H1 (cell line): ENCODE results near the gene DXO. TPM values are rescaled to one million over a fixed set of nuclear protein-coding genes. Genes with fewer than 3 reads are reported as not detected.

Source experiments
- CTCF ChIA-PET: fragments of 300-600 bp; sonication (Branson Sonifier 250); formaldehyde crosslinking; loops from one replicate; lab custom pipeline; 2021; ENCODE audit not compliant: partially characterized antibody; lab: Charles Lee
- POLR2A ChIA-PET: fragments of 300-600 bp; sonication (Branson Sonifier 250); formaldehyde crosslinking; loops from one replicate; lab custom pipeline; 2021; ENCODE audit warnings: inconsistent platforms; ENCODE audit not compliant: partially characterized antibody; lab: Charles Lee
- DNase-seq, 2 experiments: peaks; one replicate each; pipeline versions ENCODE4 v3.0.0 to v3.0.0-alpha.2; 2010 to 2022; ENCODE audit warnings: low spot score in 2 of 2, low read depth in 1 of 2, mixed read lengths in 1 of 2
- FAIRE-seq: peaks from 2 replicates; lab custom pipeline; 2011; peaks lifted over from hg19 to GRCh38; lab: Jason Lieb, UNC
- H2AFZ ChIP-seq: 2 replicates; pipeline ENCODE4 v1.8.1; 2012; ENCODE audit warnings: low read length, inconsistent platforms
- H2AK5ac ChIP-seq: 2 replicates; pipeline ENCODE4 v1.6.1; 2013; ENCODE audit warnings: low read depth, low read length
- H2BK120ac ChIP-seq: replicated peaks from 2 replicates; pipeline ENCODE3; 2013; ENCODE audit warnings: low read depth, low read length, inconsistent platforms
- H2BK12ac ChIP-seq: 2 replicates; pipeline ENCODE4 v1.6.1; 2013; ENCODE audit warnings: low read depth, low read length
- H2BK15ac ChIP-seq: 2 replicates; pipeline ENCODE4 v1.6.1; 2013; ENCODE audit warnings: low read length
- H2BK20ac ChIP-seq: 2 replicates; pipeline ENCODE4 v1.6.1; 2013; ENCODE audit warnings: low read length
- H2BK5ac ChIP-seq: 2 replicates; pipeline ENCODE4 v1.6.1; 2013; ENCODE audit warnings: low read depth, low read length
- H3K14ac ChIP-seq: 2 replicates; pipeline ENCODE4 v1.6.1; 2013; ENCODE audit warnings: inconsistent platforms; ENCODE audit not compliant: insufficient read length
- H3K18ac ChIP-seq: 2 replicates; pipeline ENCODE4 v1.6.1; 2013; ENCODE audit warnings: low read length; ENCODE audit errors: extremely low read depth
- H3K23ac ChIP-seq: 2 replicates; pipeline ENCODE4 v1.6.1; 2013; ENCODE audit warnings: inconsistent platforms; ENCODE audit not compliant: insufficient read length
- H3K23me2 ChIP-seq: 2 replicates; pipeline ENCODE4 v1.6.1; 2013; ENCODE audit warnings: low read depth, low read length
- H3K27ac ChIP-seq: 2 replicates; pipeline ENCODE4 v1.6.1; 2011; ENCODE audit warnings: low read depth, low read length, inconsistent platforms
- H3K27me3 ChIP-seq, 4 experiments: replicated peaks in 1 of 4; 1 replicate in 1 of 4; 2 replicates in 3 of 4; pipeline versions ENCODE4 v1.6.1 to v1.8.1; 2011 to 2013; ENCODE audit warnings: low read length in 3 of 4, mild to moderate bottlenecking in 3 of 4, inconsistent platforms in 2 of 4, mixed read lengths in 2 of 4, moderate library complexity in 1 of 4; ENCODE audit not compliant: control insufficient read depth in 3 of 4, insufficient read depth in 3 of 4; ENCODE audit errors: extremely low read depth in 1 of 4
- H3K36me3 ChIP-seq, 4 experiments: 2 replicates each; pipeline versions ENCODE4 v1.6.1 to v1.8.1; 2011 to 2013; ENCODE audit warnings: mild to moderate bottlenecking in 4 of 4, low read length in 3 of 4, moderate library complexity in 2 of 4, control low read depth in 1 of 4, inconsistent platforms in 1 of 4; ENCODE audit not compliant: insufficient read depth in 4 of 4, control insufficient read depth in 2 of 4
- H3K4ac ChIP-seq: replicated peaks from 2 replicates; pipeline ENCODE3; 2013; ENCODE audit warnings: low read length, low read depth, mixed read lengths, inconsistent platforms; ENCODE audit not compliant: insufficient read length
- H3K4me1 ChIP-seq, 4 experiments: replicated peaks in 1 of 4; 1 replicate in 1 of 4; 2 replicates in 3 of 4; pipeline versions ENCODE4 v1.6.1 to v1.8.1; 2011 to 2013; ENCODE audit warnings: low read length in 3 of 4, inconsistent platforms in 2 of 4, mixed read lengths in 1 of 4; ENCODE audit not compliant: insufficient read depth in 4 of 4, control insufficient read depth in 3 of 4
- H3K4me2 ChIP-seq, 2 experiments: 2 replicates each; pipeline versions ENCODE4 v1.6.1 to v1.8.1; 2011 to 2013; ENCODE audit warnings: low read depth in 2 of 2, low read length in 2 of 2, control low read depth in 1 of 2, inconsistent platforms in 1 of 2, mild to moderate bottlenecking in 1 of 2; ENCODE audit not compliant: insufficient read depth in 1 of 2
- H3K4me3 ChIP-seq, 4 experiments: fragments of 200-600, 300-600 bp in 1 of 4; sonication (generic), shearing (Covaris generic), sonication (Bioruptor Twin) in 1 of 4; 2 replicates each; pipeline versions ENCODE4 v1.5.1 to v1.8.1; 2011 to 2016; ENCODE audit warnings: low read length in 4 of 4, low read depth in 3 of 4, control low read depth in 2 of 4, inconsistent platforms in 2 of 4, mild to moderate bottlenecking in 2 of 4, mixed read lengths in 1 of 4, moderate library complexity in 1 of 4; ENCODE audit not compliant: insufficient read depth in 2 of 4; ENCODE audit errors: extremely low read depth in 1 of 4
- H3K56ac ChIP-seq: replicated peaks from 2 replicates; pipeline ENCODE3; 2013; ENCODE audit warnings: low read depth, mild to moderate bottlenecking, mixed read lengths, low read length, inconsistent platforms; ENCODE audit not compliant: insufficient read length
- H3K79me1 ChIP-seq: 2 replicates; pipeline ENCODE4 v1.6.1; 2013; ENCODE audit warnings: low read depth, low read length, control low read depth
- H3K79me2 ChIP-seq, 2 experiments: 2 replicates each; pipeline versions ENCODE4 v1.6.1 to v1.8.1; 2012 to 2013; ENCODE audit warnings: low read length in 2 of 2, mild to moderate bottlenecking in 2 of 2, inconsistent platforms in 1 of 2; ENCODE audit not compliant: insufficient read depth in 2 of 2, control insufficient read depth in 1 of 2
- H3K9ac ChIP-seq, 4 experiments: replicated peaks in 1 of 4; 1 replicate in 1 of 4; 2 replicates in 3 of 4; pipeline versions ENCODE4 v1.6.1 to v1.8.1; 2011 to 2013; ENCODE audit warnings: low read depth in 3 of 4, low read length in 3 of 4, control low read depth in 2 of 4, mild to moderate bottlenecking in 2 of 4, moderate library complexity in 2 of 4, inconsistent platforms in 1 of 4; ENCODE audit errors: extremely low read depth in 1 of 4
- H3K9me3 ChIP-seq, 2 experiments: 2 replicates each; pipeline versions ENCODE4 v1.6.1 to v1.8.1; 2012 to 2013; ENCODE audit warnings: mild to moderate bottlenecking in 2 of 2, moderate library complexity in 2 of 2, control low read depth in 1 of 2, inconsistent platforms in 1 of 2, low read depth in 1 of 2, low read length in 1 of 2, mixed read lengths in 1 of 2; ENCODE audit not compliant: insufficient read depth in 2 of 2
- H4K20me1 ChIP-seq, 2 experiments: replicated peaks in 1 of 2; 2 replicates each; pipeline versions ENCODE3 to v1.8.1; 2011 to 2013; ENCODE audit warnings: inconsistent platforms in 2 of 2, low read length in 2 of 2, mild to moderate bottlenecking in 1 of 2; ENCODE audit not compliant: insufficient read depth in 2 of 2, control insufficient read depth in 1 of 2
- H4K5ac ChIP-seq: 2 replicates; pipeline ENCODE4 v1.6.1; 2013; ENCODE audit warnings: low read length, low read depth, mixed read lengths, inconsistent platforms; ENCODE audit not compliant: insufficient read length
- H4K8ac ChIP-seq: 2 replicates; pipeline ENCODE4 v1.8.0; 2013; ENCODE audit warnings: mild to moderate bottlenecking, moderate library complexity, low read length, inconsistent platforms; ENCODE audit not compliant: insufficient read depth; ENCODE audit errors: extremely low read depth
- H4K91ac ChIP-seq: replicated peaks from 2 replicates; pipeline ENCODE3; 2013; ENCODE audit warnings: low read length, mixed read lengths, inconsistent platforms; ENCODE audit not compliant: insufficient read length
- CBX5 ChIP-seq: fragments of 300-800, 300-1000 bp; sonication (generic); IDR thresholded peaks from 2 replicates; pipeline ENCODE4 v1.7.1; 2016; ENCODE audit warnings: antibody characterized with exemption, low read length, low read depth
- EP300 ChIP-seq, 2 experiments: IDR thresholded peaks; 1 replicate in 1 of 2; 2 replicates in 1 of 2; pipeline ENCODE4 v1.6.1; 2011 to 2012; ENCODE audit warnings: low read depth in 2 of 2, low read length in 2 of 2, mild to moderate bottlenecking in 2 of 2, borderline replicate concordance in 1 of 2, inconsistent platforms in 1 of 2, moderate library complexity in 1 of 2
- GABPA ChIP-seq: IDR thresholded peaks from 2 replicates; pipeline ENCODE4 v1.6.1; 2011; ENCODE audit warnings: mild to moderate bottlenecking, low read length, moderate library complexity, borderline replicate concordance; ENCODE audit not compliant: insufficient read depth
- HDAC2 ChIP-seq, 2 experiments: fragments of 300-600 bp in 1 of 2; sonication (generic) in 1 of 2; IDR thresholded peaks; 2 replicates each; pipeline ENCODE4 v1.6.1; 2011 to 2012; ENCODE audit warnings: low read depth in 2 of 2, low read length in 2 of 2, mild to moderate bottlenecking in 2 of 2, moderate library complexity in 2 of 2, borderline replicate concordance in 1 of 2, inconsistent platforms in 1 of 2
- RAD21 ChIP-seq, 2 experiments: IDR thresholded peaks in 1 of 2; conservative IDR thresholded peaks in 1 of 2; 2 replicates each; pipeline ENCODE4 v1.6.1; 2011; ENCODE audit warnings: low read depth in 2 of 2, low read length in 2 of 2, improper control_type of control experiment in 1 of 2, inconsistent platforms in 1 of 2, mild to moderate bottlenecking in 1 of 2, moderate library complexity in 1 of 2
- SP2 ChIP-seq: IDR thresholded peaks from 2 replicates; pipeline ENCODE4 v1.6.1; 2012; ENCODE audit warnings: mild to moderate bottlenecking, low read length, inconsistent platforms
- TEAD4 ChIP-seq: IDR thresholded peaks from 2 replicates; pipeline ENCODE4 v1.6.1; 2012; ENCODE audit warnings: low read depth, low read length, inconsistent platforms, mixed read lengths
- WGBS, 2 experiments: shearing (Covaris generic) in 1 of 2; methylation state at CpG; one replicate each; pipeline versions ENCODE4 v1.1.6 to v1.1.7; 2013 to 2015; ENCODE audit warnings: low lambda C conversion rate in 2 of 2, mixed read lengths in 2 of 2, inconsistent platforms in 1 of 2, low coverage in 1 of 2, missing lambda C conversion rate in 1 of 2; ENCODE audit not compliant: insufficient replicate concordance in 2 of 2, insufficient coverage in 1 of 2, insufficient read length in 1 of 2; ENCODE audit errors: extremely low coverage in 1 of 2, missing lambda C conversion rate in 1 of 2; 5-methylcytosine and 5-hydroxymethylcytosine counted together
- long read RNA-seq, 2 experiments: library from RNA in 1 of 2; library from capped mRNA in 1 of 2; stranded (forward); transcript quantifications; one replicate each; pipeline ENCODE4 v2.0.0, GENCODE V29; 2021; ENCODE audit warnings: inconsistent platforms in 1 of 2
- polyA minus RNA-seq, 3 experiments: library from RNA; depleted of rRNA, polyadenylated mRNA; stranded (reverse); fragments of >200 nt; gene quantifications; 1 replicate in 2 of 3; 2 replicates in 1 of 3; pipeline ENCODE4 v1.2.3, GENCODE V29; 2011
- polyA plus RNA-seq, 7 experiments: library from polyadenylated mRNA; depleted of rRNA in 3 of 7; stranded (reverse) in 5 of 7; unstranded in 2 of 7; fragments of >200 nt in 5 of 7; fragments of 200-250 nt in 2 of 7; gene quantifications; 1 replicate in 5 of 7; 2 replicates in 1 of 7; 4 replicates in 1 of 7; pipeline versions ENCODE4 v1.2.1 to v1.2.3, GENCODE V29; 2011 to 2013; ENCODE audit warnings: missing spikeins in 2 of 7, mixed read lengths in 2 of 7
- total RNA-seq: library from RNA; stranded (reverse); fragmentation: NEBNext Ultra II Directional; extraction: Animal tissue kit (Norgen Biotek cat#: 25700); gene quantifications from 2 replicates; pipeline ENCODE4 v1.2.1, GENCODE V29; 2021

The DXO gene
- 14.7 and 16.2 TPM in 2 replicates for total RNA-seq
- 23.9 and 30.5 TPM in 2 replicates for polyA plus RNA-seq (2011; rRNA removed)
- polyA plus RNA-seq (2011; cell fraction: cytosol; rRNA removed), result 19.7 TPM
- 65.0 TPM for polyA plus RNA-seq (2011; cell fraction: nucleus; rRNA removed)
- polyA plus RNA-seq (2012, experiment 1 of 2), result 13.4 to 21.7 TPM (median 20.0 TPM) in 4 replicates
- 17.5 TPM for polyA plus RNA-seq (2012, experiment 2 of 2)
- 15.5 TPM for polyA plus RNA-seq (2013, experiment 1 of 2)
- polyA plus RNA-seq (2013, experiment 2 of 2), result 11.5 TPM
- polyA minus RNA-seq (2011; rRNA and poly(A)+ RNA removed), result 9.3 and 15.0 TPM in 2 replicates
- 11.2 TPM for polyA minus RNA-seq (2011; cell fraction: cytosol; rRNA and poly(A)+ RNA removed)
- polyA minus RNA-seq (2011; cell fraction: nucleus; rRNA and poly(A)+ RNA removed), result 19.5 TPM
- long read RNA-seq, experiment 1, partial matches to known transcripts, result 1 of 7 reads
- long read RNA-seq, experiment 1, other reads (novel, unspliced or antisense), result 0 of 7 reads
- long read RNA-seq, experiment 2, transcript DXO-201 (7 exons, 1,628 nt), result major isoform, 8 of 13 reads
- long read RNA-seq, experiment 2, partial matches to known transcripts, result 3 of 13 reads
- long read RNA-seq, experiment 2, other reads (novel, unspliced or antisense), result 1 of 13 reads

GRCh38 chr6:31971993-31972708 lies at the start of gene DXO:
DXO (minus strand) TSS chr6:31972138; CDS start chr6:31971675, 463 bp downstream.
- H3K27ac ChIP-seq, result peak within 1 kb of the TSS; percentile 90
- peak within 1 kb of the TSS; percentile 11 for H3K4ac ChIP-seq
- WGBS, 2 experiments, result 2% methylated on average over 50 of the region's 62 CpGs; no CpG with 5 or more reads in 1 of the 2 experiments
- H3K23ac ChIP-seq, result no peak within 1 kb of the TSS
- H2BK5ac ChIP-seq, result peak within 1 kb of the TSS; percentile 88
- H3K79me1 ChIP-seq, result peaks cover 4% of the 10 kb centered on the region; the same call in 1 of the 2 replicates
- peaks cover 0 to 11% of the 10 kb centered on the region in 2 experiments; a peak in 1 of 4 replicates for H3K79me2 ChIP-seq
- peaks cover 0 to under 1% of the 10 kb centered on the region in 2 experiments for H4K20me1 ChIP-seq
- H3K18ac ChIP-seq, result peak within 1 kb of the TSS; percentile 24
- CTCF ChIA-PET, result interaction anchor here (0.6 to 10.2 kb wide), 5 partner anchors 11 to 1194 kb away, joined by 3 to 84 read pairs (median 5); no protein-coding TSS in a partner anchor
- peaks cover 8 to 28% (median 20%) of the 10 kb centered on the region in 4 experiments; a peak in 7 of 8 replicates for H3K36me3 ChIP-seq
- H4K91ac ChIP-seq, result no peak within 1 kb of the TSS
- H2BK120ac ChIP-seq, result no peak within 1 kb of the TSS
- peak within 1 kb of the TSS; percentile 57; the same call in 1 of the 2 replicates for H2AFZ ChIP-seq
- H3K4me1 ChIP-seq, result peaks cover 0 to 9% (median 5%) of the 10 kb centered on the region in 4 experiments; a peak in 5 of 7 replicates
- DNase-seq, result peak; percentile 80 to 98
- no peak within 1 kb of the TSS for H2BK20ac ChIP-seq
- peak within 1 kb of the TSS; percentile 91 to 100 for H3K4me2 ChIP-seq
- peaks cover 13% of the 10 kb centered on the region for H3K23me2 ChIP-seq
- peak; percentile 32 for FAIRE-seq
- peak within 1 kb of the TSS; percentile 98 for H4K5ac ChIP-seq
- peak within 1 kb of the TSS; percentile 82 for H2BK12ac ChIP-seq
- peak within 1 kb of the TSS; percentile 51 for H3K56ac ChIP-seq
- peak within 1 kb of the TSS; percentile 68; the same call in 1 of the 2 replicates for H2AK5ac ChIP-seq
- peak within 1 kb of the TSS; percentile 99 for H4K8ac ChIP-seq
- no peak within 1 kb of the TSS for H3K14ac ChIP-seq
- no peaks in the 10 kb centered on the region; a peak in 1 of 7 replicates for H3K27me3 ChIP-seq
- H3K9ac ChIP-seq, result peak within 1 kb of the TSS; percentile 54 to 84 (median 79)
- POLR2A ChIA-PET, result interaction anchor here (0.7 to 15.3 kb wide), 20 partner anchors 8 to 1000 kb away, joined by 3 to 279 read pairs (median 4); partner anchors contain the start of genes CFB, EHMT2, FKBPL and NELFE
- H3K4me3 ChIP-seq, result peak within 1 kb of the TSS; percentile 68 to 94 (median 84)
- no peak within 1 kb of the TSS for H2BK15ac ChIP-seq
- peaks cover 0 to 5% of the 10 kb centered on the region in 2 experiments; a peak in 1 of 4 replicates for H3K9me3 ChIP-seq
- TF ChIP-seq RAD21 (IDR thresholded peaks at IDR 0.05 in 1 of 2, conservative IDR thresholded peaks at IDR 0.05 in 1 of 2; ENCODE audit: low read depth in 2 of 2, low read length in 2 of 2) (no peak), EP300 (IDR thresholded peaks at IDR 0.05; ENCODE audit: borderline replicate concordance in 1 of 2, low read depth in 2 of 2, low read length in 2 of 2) (no peak), TEAD4 (peak; percentile 84), HDAC2 (IDR thresholded peaks at IDR 0.05; ENCODE audit: borderline replicate concordance in 1 of 2, low read depth in 2 of 2, low read length in 2 of 2) (peak; percentile 60 to 85; a peak in 2 of 4 replicates), CBX5 (no peak), SP2 (no peak), GABPA (peak; percentile 81)
